ENCODE measurements around the gene POLR2E. TPM values are rescaled to one million over a fixed set of nuclear protein-coding genes. Genes with fewer than 3 reads are reported as not detected.

POLR2E gene
- total RNA-seq, 1 donor from 2014 or later = 125 TPM

GRCh38 chr19:1070576-1070930, 24.6 kb downstream of the POLR2E start:
- intact Hi-C loops (cut with DNase I) = no loop called here
- no peak for DNase-seq (ENCODE audit: low spot score)

GRCh38 chr19:1069009-1069779, 26.0 kb downstream of the POLR2E start:
- intact Hi-C loops (cut with DNase I) = no loop called here
- peak; percentile 93 for DNase-seq (ENCODE audit: low spot score)

GRCh38 chr19:1068009-1069001, 26.9 kb downstream of the POLR2E start:
- intact Hi-C loops (cut with DNase I) = no loop called here
- DNase-seq (ENCODE audit: low spot score) = peak; percentile 87

GRCh38 chr19:1067341-1067957, 27.7 kb downstream of the POLR2E start:
- intact Hi-C loops (cut with DNase I) = no loop called here
- no peak for DNase-seq (ENCODE audit: low spot score)

GRCh38 chr19:1066748-1067340, 28.3 kb downstream of the POLR2E start, which contains the start of gene ARHGAP45:
ARHGAP45 (plus strand) TSS chr19:1067167; CDS start chr19:1067406, 239 bp downstream.
- intact Hi-C loops (cut with DNase I) = no loop called here
- DNase-seq (ENCODE audit: low spot score) = no peak

GRCh38 chr19:1066251-1066747, 28.9 kb downstream of the POLR2E start:
- intact Hi-C loops (cut with DNase I) = no loop called here
- DNase-seq (ENCODE audit: low spot score) = no peak

GRCh38 chr19:1065606-1066109, 29.5 kb downstream of the POLR2E start:
- DNase-seq (ENCODE audit: low spot score) = no peak
- intact Hi-C loops (cut with DNase I) = no loop called here

GRCh38 chr19:1064661-1065605, 30.2 kb downstream of the POLR2E start:
- intact Hi-C loops (cut with DNase I) = no loop called here
- DNase-seq (ENCODE audit: low spot score) = peak; percentile 88

GRCh38 chr19:1063909-1064660, 31.1 kb downstream of the POLR2E start:
- no peak for DNase-seq (ENCODE audit: low spot score)
- intact Hi-C loops (cut with DNase I) = no loop called here

GRCh38 chr19:1063030-1063908, 31.9 kb downstream of the POLR2E start:
- intact Hi-C loops (cut with DNase I) = no loop called here
- no peak for DNase-seq (ENCODE audit: low spot score)

- no peak for DNase-seq (ENCODE audit: low spot score)
- intact Hi-C loops (cut with DNase I) = no loop called here
Measured at GRCh38 chr19:1062387-1063029, 32.7 kb downstream of the POLR2E start.

GRCh38 chr19:1061987-1062386, 33.2 kb downstream of the POLR2E start:
- intact Hi-C loops (cut with DNase I) = no loop called here
- DNase-seq (ENCODE audit: low spot score) = no peak

- intact Hi-C loops (cut with DNase I) = no loop called here
- DNase-seq (ENCODE audit: low spot score) = no peak
Measured at GRCh38 chr19:1060689-1061088, 34.5 kb downstream of the POLR2E start.

GRCh38 chr19:1058112-1058511, 37.1 kb downstream of the POLR2E start:
- DNase-seq (ENCODE audit: low spot score) = no peak
- intact Hi-C loops (cut with DNase I) = no loop called here

GRCh38 chr19:1057176-1057855, 37.9 kb downstream of the POLR2E start:
- intact Hi-C loops (cut with DNase I) = no loop called here
- no peak for DNase-seq (ENCODE audit: low spot score)
